Right lobe of liver (tissue), 4 donors: ENCODE results near the gene PRPSAP2.

Source experiments
- CTCF ChIP-seq, 4 donors: fragments of 200-600 bp in 3 of 4; fragments of 450-650 bp in 1 of 4; IDR thresholded peaks; one replicate each; pipeline versions ENCODE4 v1.5.1 to v1.8.0; 2016 to 2022; ENCODE audit warnings: antibody characterized with exemption in 4 of 4, mild to moderate bottlenecking in 2 of 4
- POLR2A ChIP-seq: fragments of 450-650 bp; IDR thresholded peaks from one replicate; pipeline ENCODE4 v1.6.1; 2017; ENCODE audit warnings: antibody characterized with exemption, mild to moderate bottlenecking
- donor health status: DM: no; HTN: no; CAD: no.
- donor health status: DM: no; HTN: no; CAD: no.
- donor health status: DM: no; HTN: yes; CAD: no.

- TF ChIP-seq CTCF (IDR thresholded peaks at IDR 0.05) (no peak), POLR2A (no peak)
These were observed 109.1 kb downstream of the PRPSAP2 start for GRCh38 chr17:18966831-18967624.
